Measurements from ENCODE around the gene GPR141. TPM values are rescaled to one million over a fixed set of nuclear protein-coding genes. Genes with fewer than 3 reads are reported as not detected.

Gene GPR141
- polyA plus RNA-seq (2013, experiment 1 of 2) = 0.08 TPM
- polyA plus RNA-seq (2013, experiment 2 of 2) = 0.14 TPM

- Histone ChIP-seq H2BK5ac (ENCODE audit: low read length) (no peak within 1 kb of the TSS), H3K4ac (ENCODE audit: low read depth, low read length) (no peak within 1 kb of the TSS), H3K18ac (ENCODE audit: low read length) (no peak within 1 kb of the TSS), H2AK5ac (ENCODE audit: low read length) (no peak within 1 kb of the TSS), H4K8ac (ENCODE audit: low read depth, low read length) (no peak within 1 kb of the TSS), H4K5ac (ENCODE audit: low read length) (no peak within 1 kb of the TSS), H3K27ac (ENCODE audit: low read depth, low read length) (no peak within 1 kb of the TSS), H3K27me3 (ENCODE audit: insufficient read depth, low read length, poor library complexity) (no peaks in the 10 kb centered on the region), H3K4me1 (ENCODE audit: control insufficient read depth, low read depth, low read length) (no peaks in the 10 kb centered on the region), H3K4me3 (ENCODE audit: low read length) (no peak within 1 kb of the TSS), H3K79me2 (ENCODE audit: control insufficient read depth, insufficient read depth, low read length) (no peaks in the 10 kb centered on the region), H3K4me2 (ENCODE audit: low read length) (no peak within 1 kb of the TSS), H3K23ac (ENCODE audit: low read length) (no peak within 1 kb of the TSS), H2BK120ac (ENCODE audit: low read depth, low read length) (no peak within 1 kb of the TSS), H3K79me1 (ENCODE audit: low read length) (no peaks in the 10 kb centered on the region), H2BK15ac (replicated peaks; ENCODE audit: low read depth) (no peak within 1 kb of the TSS), H3K36me3 (ENCODE audit: control insufficient read depth, insufficient read depth, low read length) (no peaks in the 10 kb centered on the region), H3K56ac (ENCODE audit: low read length) (no peak within 1 kb of the TSS), H3K9ac (ENCODE audit: low read length) (no peak within 1 kb of the TSS)
- no CpG with 5 or more reads among the region's 2 CpGs for WGBS (ENCODE audit: extremely low coverage, insufficient coverage, low lambda C conversion rate)
- DNase-seq = no peak
These were observed at the start of gene GPR141 for GRCh38 chr7:37683246-37684120. GPR141 (plus strand) TSS chr7:37683766; CDS start chr7:37740394, 56,628 bp downstream.

GRCh38 chr7:37635346-37635745 lies 48.2 kb upstream of the GPR141 start:
- DNase-seq = no peak

GRCh38 chr7:37642028-37642540 lies 41.5 kb upstream of the GPR141 start:
- Histone ChIP-seq H3K23ac (ENCODE audit: low read length) (peak overlapping the region; percentile 57), H2AK5ac (ENCODE audit: low read length) (no peak overlapping the region), H3K79me2 (ENCODE audit: control insufficient read depth, insufficient read depth, low read length) (no peaks in the 10 kb centered on the region), H4K5ac (ENCODE audit: low read length) (no peak overlapping the region), H3K56ac (ENCODE audit: low read length) (no peak overlapping the region), H3K4me1 (ENCODE audit: control insufficient read depth, low read depth, low read length) (no peaks in the 10 kb centered on the region), H3K27me3 (ENCODE audit: insufficient read depth, low read length, poor library complexity) (no peaks in the 10 kb centered on the region), H3K4me2 (ENCODE audit: low read length) (no peak overlapping the region), H2BK5ac (ENCODE audit: low read length) (no peak overlapping the region), H2BK15ac (replicated peaks; ENCODE audit: low read depth) (no peak overlapping the region), H3K27ac (ENCODE audit: low read depth, low read length) (no peak overlapping the region), H3K36me3 (ENCODE audit: control insufficient read depth, insufficient read depth, low read length) (no peaks in the 10 kb centered on the region), H3K9ac (ENCODE audit: low read length) (no peak overlapping the region), H3K4ac (ENCODE audit: low read depth, low read length) (no peak overlapping the region), H4K8ac (ENCODE audit: low read depth, low read length) (no peak overlapping the region), H3K18ac (ENCODE audit: low read length) (no peak overlapping the region), H3K79me1 (ENCODE audit: low read length) (no peaks in the 10 kb centered on the region), H2BK120ac (ENCODE audit: low read depth, low read length) (no peak overlapping the region), H3K4me3 (ENCODE audit: low read length) (no peak overlapping the region)
- no CpG with 5 or more reads among the region's 6 CpGs for WGBS (ENCODE audit: extremely low coverage, insufficient coverage, low lambda C conversion rate)
- peak; percentile 32 for DNase-seq

More at GRCh38 chr7:37635346-37635745, 48.2 kb upstream of the GPR141 start:
- Histone ChIP-seq H2BK5ac (ENCODE audit: low read length) (no peak overlapping the region), H4K8ac (ENCODE audit: low read depth, low read length) (no peak overlapping the region), H2BK120ac (ENCODE audit: low read depth, low read length) (no peak overlapping the region), H3K4ac (ENCODE audit: low read depth, low read length) (no peak overlapping the region), H3K4me1 (ENCODE audit: control insufficient read depth, low read depth, low read length) (no peaks in the 10 kb centered on the region), H4K5ac (ENCODE audit: low read length) (no peak overlapping the region), H3K4me2 (ENCODE audit: low read length) (no peak overlapping the region), H3K79me1 (ENCODE audit: low read length) (no peaks in the 10 kb centered on the region), H3K27ac (ENCODE audit: low read depth, low read length) (no peak overlapping the region), H3K23ac (ENCODE audit: low read length) (no peak overlapping the region), H3K36me3 (ENCODE audit: control insufficient read depth, insufficient read depth, low read length) (no peaks in the 10 kb centered on the region), H2BK15ac (replicated peaks; ENCODE audit: low read depth) (no peak overlapping the region), H3K18ac (ENCODE audit: low read length) (no peak overlapping the region), H3K9ac (ENCODE audit: low read length) (no peak overlapping the region), H3K56ac (ENCODE audit: low read length) (no peak overlapping the region), H3K4me3 (ENCODE audit: low read length) (no peak overlapping the region), H3K79me2 (ENCODE audit: control insufficient read depth, insufficient read depth, low read length) (no peaks in the 10 kb centered on the region), H2AK5ac (ENCODE audit: low read length) (no peak overlapping the region), H3K27me3 (ENCODE audit: insufficient read depth, low read length, poor library complexity) (no peaks in the 10 kb centered on the region)

GRCh38 chr7:37643876-37644275 lies 39.7 kb upstream of the GPR141 start:
- WGBS (ENCODE audit: extremely low coverage, insufficient coverage, low lambda C conversion rate) = no CpG with 5 or more reads among the region's 1 CpG
- H2BK120ac ChIP-seq (ENCODE audit: low read depth, low read length) = no peak overlapping the region
- H3K27ac ChIP-seq (ENCODE audit: low read depth, low read length) = no peak overlapping the region
- H3K79me2 ChIP-seq (ENCODE audit: control insufficient read depth, insufficient read depth, low read length) = no peaks in the 10 kb centered on the region
- DNase-seq = peak; percentile 89
- peak overlapping the region; percentile 40 for H3K18ac ChIP-seq (ENCODE audit: low read length)
- H3K23ac ChIP-seq (ENCODE audit: low read length) = no peak overlapping the region
- H3K4me3 ChIP-seq (ENCODE audit: low read length) = no peak overlapping the region
- no peaks in the 10 kb centered on the region for H3K4me1 ChIP-seq (ENCODE audit: control insufficient read depth, low read depth, low read length)
- no peaks in the 10 kb centered on the region for H3K79me1 ChIP-seq (ENCODE audit: low read length)
- H3K4me2 ChIP-seq (ENCODE audit: low read length) = peak overlapping the region; percentile 30
- no peak overlapping the region for H4K8ac ChIP-seq (ENCODE audit: low read depth, low read length)
- no peak overlapping the region for H3K9ac ChIP-seq (ENCODE audit: low read length)
- no peak overlapping the region for H2AK5ac ChIP-seq (ENCODE audit: low read length)
- H3K56ac ChIP-seq (ENCODE audit: low read length) = peak overlapping the region; percentile 18
- no peaks in the 10 kb centered on the region for H3K27me3 ChIP-seq (ENCODE audit: insufficient read depth, low read length, poor library complexity)
- no peak overlapping the region for H2BK5ac ChIP-seq (ENCODE audit: low read length)
- H2BK15ac ChIP-seq (replicated peaks; ENCODE audit: low read depth) = no peak overlapping the region
- H3K4ac ChIP-seq (ENCODE audit: low read depth, low read length) = no peak overlapping the region
- H4K5ac ChIP-seq (ENCODE audit: low read length) = no peak overlapping the region
- no peaks in the 10 kb centered on the region for H3K36me3 ChIP-seq (ENCODE audit: control insufficient read depth, insufficient read depth, low read length)

- DNase-seq = no peak
- Histone ChIP-seq H3K27me3 (ENCODE audit: insufficient read depth, low read length, poor library complexity) (no peaks in the 10 kb centered on the region), H3K79me2 (ENCODE audit: control insufficient read depth, insufficient read depth, low read length) (no peaks in the 10 kb centered on the region), H3K18ac (ENCODE audit: low read length) (no peak overlapping the region), H3K4me1 (ENCODE audit: control insufficient read depth, low read depth, low read length) (no peaks in the 10 kb centered on the region), H3K27ac (ENCODE audit: low read depth, low read length) (no peak overlapping the region), H3K9ac (ENCODE audit: low read length) (no peak overlapping the region), H2BK120ac (ENCODE audit: low read depth, low read length) (no peak overlapping the region), H3K4me3 (ENCODE audit: low read length) (no peak overlapping the region), H4K5ac (ENCODE audit: low read length) (no peak overlapping the region), H3K23ac (ENCODE audit: low read length) (no peak overlapping the region), H2BK5ac (ENCODE audit: low read length) (no peak overlapping the region), H3K36me3 (ENCODE audit: control insufficient read depth, insufficient read depth, low read length) (no peaks in the 10 kb centered on the region), H3K79me1 (ENCODE audit: low read length) (no peaks in the 10 kb centered on the region), H2BK15ac (replicated peaks; ENCODE audit: low read depth) (no peak overlapping the region), H4K8ac (ENCODE audit: low read depth, low read length) (no peak overlapping the region), H2AK5ac (ENCODE audit: low read length) (no peak overlapping the region), H3K4ac (ENCODE audit: low read depth, low read length) (no peak overlapping the region), H3K56ac (ENCODE audit: low read length) (no peak overlapping the region), H3K4me2 (ENCODE audit: low read length) (no peak overlapping the region)
- WGBS (ENCODE audit: extremely low coverage, insufficient coverage, low lambda C conversion rate) = no CpG with 5 or more reads among the region's 7 CpGs
These were observed 38.1 kb upstream of the GPR141 start for GRCh38 chr7:37645282-37646050.

Data from mesendoderm (in vitro differentiated cells).